ENCODE results near the gene KCNQ1.

GRCh38 chr11:2704896-2705606, 260.2 kb downstream of the KCNQ1 start:
- TF ChIP-seq, protein P1, sequence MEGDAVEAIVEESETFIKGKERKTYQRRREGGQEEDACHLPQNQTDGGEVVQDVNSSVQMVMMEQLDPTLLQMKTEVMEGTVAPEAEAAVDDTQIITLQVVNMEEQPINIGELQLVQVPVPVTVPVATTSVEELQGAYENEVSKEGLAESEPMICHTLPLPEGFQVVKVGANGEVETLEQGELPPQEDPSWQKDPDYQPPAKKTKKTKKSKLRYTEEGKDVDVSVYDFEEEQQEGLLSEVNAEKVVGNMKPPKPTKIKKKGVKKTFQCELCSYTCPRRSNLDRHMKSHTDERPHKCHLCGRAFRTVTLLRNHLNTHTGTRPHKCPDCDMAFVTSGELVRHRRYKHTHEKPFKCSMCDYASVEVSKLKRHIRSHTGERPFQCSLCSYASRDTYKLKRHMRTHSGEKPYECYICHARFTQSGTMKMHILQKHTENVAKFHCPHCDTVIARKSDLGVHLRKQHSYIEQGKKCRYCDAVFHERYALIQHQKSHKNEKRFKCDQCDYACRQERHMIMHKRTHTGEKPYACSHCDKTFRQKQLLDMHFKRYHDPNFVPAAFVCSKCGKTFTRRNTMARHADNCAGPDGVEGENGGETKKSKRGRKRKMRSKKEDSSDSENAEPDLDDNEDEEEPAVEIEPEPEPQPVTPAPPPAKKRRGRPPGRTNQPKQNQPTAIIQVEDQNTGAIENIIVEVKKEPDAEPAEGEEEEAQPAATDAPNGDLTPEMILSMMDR (IDR thresholded peaks at IDR 0.05; ENCODE audit: extremely low read depth in 1 of 2, insufficient read depth in 1 of 2, low read depth in 1 of 2, low read length in 2 of 2), result no peak
- TF ChIP-seq POLR2A (IDR thresholded peaks at IDR 0.05; ENCODE audit: low read depth, low read length), result no peak
- TF ChIP-seq JUN (IDR thresholded peaks at IDR 0.05; ENCODE audit: borderline replicate concordance, insufficient read depth, insufficient read length, low read depth), result no peak
- TF ChIP-seq EZH2 (IDR thresholded peaks at IDR 0.05; ENCODE audit: borderline replicate concordance, low read depth, low read length, severe bottlenecking), result no peak
- TF ChIP-seq POLR2AphosphoS5 (IDR thresholded peaks at IDR 0.05; ENCODE audit: insufficient read depth, low read depth, low read length), result no peak
- no peak for TF ChIP-seq GATA2 (IDR thresholded peaks at IDR 0.05; ENCODE audit: insufficient read depth, insufficient read length, low read depth, low read length)
- no peak for TF ChIP-seq FOS (IDR thresholded peaks at IDR 0.05; ENCODE audit: borderline replicate concordance, insufficient read depth, low read length)
- TF ChIP-seq, protein P2, sequence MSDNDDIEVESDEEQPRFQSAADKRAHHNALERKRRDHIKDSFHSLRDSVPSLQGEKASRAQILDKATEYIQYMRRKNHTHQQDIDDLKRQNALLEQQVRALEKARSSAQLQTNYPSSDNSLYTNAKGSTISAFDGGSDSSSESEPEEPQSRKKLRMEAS (IDR thresholded peaks at IDR 0.05; ENCODE audit: insufficient read depth, insufficient read length), result no peak
